GM21515 (cell line): ENCODE results near the gene NCMAP.

Experiments used
- ATAC-seq: cut with Tn5 transposase; IDR thresholded peaks from one replicate; pipeline ENCODE4 v1.9.1; 2021; ENCODE audit not compliant: unreplicated experiment

Gene NCMAP

DNA sequence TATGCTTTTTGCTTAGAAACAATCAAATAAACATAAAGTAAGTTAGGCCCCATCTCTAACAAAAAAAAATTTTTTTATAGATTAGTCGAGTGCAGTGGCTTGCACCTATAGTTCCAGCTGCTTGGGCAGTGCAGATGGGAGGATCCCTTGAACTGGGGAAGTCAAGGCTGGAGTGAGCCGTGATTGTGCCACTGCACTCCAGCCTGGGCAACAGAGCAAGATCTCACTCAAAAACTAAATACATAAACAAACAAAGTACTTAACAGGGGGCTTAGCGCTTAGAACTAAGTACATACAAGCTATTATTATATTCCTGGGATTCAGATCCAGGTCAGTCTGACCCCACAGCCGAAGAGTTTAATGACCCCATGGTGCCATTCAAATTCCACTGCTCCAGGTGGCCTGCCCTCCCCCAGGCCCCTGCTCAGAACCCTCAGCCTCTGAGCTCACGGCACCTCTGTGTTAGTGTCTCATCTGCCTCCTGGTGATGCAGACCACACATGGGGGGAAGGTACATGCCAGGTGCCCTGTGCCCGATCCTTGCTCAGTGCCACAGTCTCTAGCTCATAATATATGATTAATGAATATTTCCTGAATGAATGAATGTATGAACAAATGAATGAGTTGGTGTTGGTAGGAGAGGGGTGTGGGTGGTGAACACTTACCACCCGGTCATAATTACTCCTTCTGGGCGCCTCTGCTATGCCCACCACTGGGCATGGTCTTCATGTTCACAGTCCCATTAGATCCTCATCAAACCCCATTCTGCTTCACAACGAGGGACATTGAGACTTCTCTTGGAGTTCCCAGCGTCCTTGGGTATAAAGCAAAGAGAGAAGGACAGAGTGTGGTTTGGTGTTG, 14.6 kb downstream of the NCMAP start:
- no peak for ATAC-seq

DNA sequence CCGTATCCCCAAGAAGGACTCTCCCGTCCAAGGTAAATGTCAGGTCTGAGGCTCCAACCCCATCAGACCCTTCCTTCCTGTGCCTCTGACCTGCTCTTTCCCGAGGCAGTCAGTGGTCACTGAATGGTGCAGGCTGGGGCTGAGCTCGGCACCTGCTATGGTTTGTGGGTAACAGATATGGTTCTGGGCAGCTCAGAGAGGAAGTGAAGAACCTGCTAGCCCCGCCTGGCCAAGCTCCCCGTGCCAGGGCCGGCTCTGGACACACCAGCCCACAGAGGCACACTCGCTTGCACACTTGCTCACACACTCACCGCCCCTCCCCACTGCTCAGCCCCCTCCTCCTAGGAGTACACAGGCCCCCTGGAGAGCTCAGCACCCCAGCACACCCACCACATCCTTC, 16.4 kb downstream of the NCMAP start:
- ATAC-seq = no peak

DNA sequence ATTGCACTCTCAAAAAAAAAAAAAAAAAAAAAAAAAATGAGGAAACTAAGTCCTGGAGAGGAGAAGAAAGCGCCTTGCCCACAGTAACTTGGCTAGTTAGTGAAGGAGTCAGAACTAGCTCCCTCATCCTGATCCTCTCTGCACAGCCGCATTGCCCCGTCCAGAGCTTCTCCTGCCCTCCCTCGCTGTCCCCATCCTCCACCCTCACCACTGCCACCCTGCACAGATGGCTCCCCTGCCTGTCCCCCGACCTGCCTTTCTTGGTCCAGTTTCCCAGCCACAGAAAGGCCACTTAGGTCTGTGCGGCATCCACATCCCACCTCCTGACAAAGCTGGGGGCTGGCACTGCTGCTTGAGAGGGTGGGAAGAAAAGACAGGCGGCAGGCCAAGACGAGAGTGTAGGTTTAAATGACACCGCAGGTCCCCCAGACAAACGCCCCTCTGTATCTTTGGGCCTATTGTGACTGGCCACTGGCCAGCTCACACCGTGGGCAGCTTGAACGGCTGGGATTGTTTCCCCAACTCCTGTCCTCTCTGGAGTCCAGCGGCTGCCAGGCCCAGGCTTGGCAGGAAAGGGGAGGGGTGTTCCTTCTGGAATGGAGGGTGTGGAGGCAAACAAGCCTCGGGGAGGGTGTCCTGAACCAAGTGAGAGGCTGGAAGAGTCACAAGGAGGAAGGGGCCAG, 20.2 kb downstream of the NCMAP start:
- no peak for ATAC-seq

DNA sequence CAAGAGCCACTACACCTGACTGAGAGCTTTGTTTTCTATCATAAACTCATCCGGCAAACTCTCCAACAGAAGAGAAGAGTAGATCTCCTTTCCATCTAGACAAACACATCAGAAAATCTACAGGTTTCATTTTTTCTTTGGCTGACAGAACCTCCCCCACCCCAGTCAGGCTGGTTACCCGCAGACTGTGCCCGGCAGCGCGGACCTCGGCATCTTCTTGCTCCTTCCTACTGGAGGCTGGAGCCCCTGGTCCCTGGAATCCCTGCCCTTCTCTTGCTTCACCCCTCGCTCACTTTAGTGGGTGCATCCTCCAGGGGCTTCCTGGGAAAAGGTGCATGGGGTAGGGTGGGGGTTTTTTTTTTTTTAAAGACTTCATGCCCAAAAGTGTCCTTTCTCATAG, 23.0 kb downstream of the NCMAP start:
- no peak for ATAC-seq

DNA sequence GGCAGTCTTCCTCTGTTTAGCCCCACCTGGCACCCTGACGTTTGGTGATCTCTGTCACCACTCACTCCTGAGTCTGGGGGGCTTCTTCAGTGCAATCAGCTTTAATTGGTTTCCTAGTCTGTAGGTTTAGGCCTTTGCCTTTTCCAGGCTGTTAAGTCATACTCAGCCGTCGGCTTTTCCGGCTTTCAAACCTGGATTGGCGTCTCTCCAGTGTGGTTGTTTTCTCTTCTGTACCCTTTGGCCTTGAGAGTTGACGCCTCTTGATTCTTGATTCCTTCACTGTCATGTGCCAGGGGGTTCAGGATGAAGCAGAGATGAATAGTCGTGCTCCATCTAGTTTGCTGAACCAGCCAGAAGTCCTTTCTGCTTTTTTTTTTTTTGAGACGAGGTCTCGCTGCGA, 24.9 kb downstream of the NCMAP start:
- ATAC-seq = no peak

DNA sequence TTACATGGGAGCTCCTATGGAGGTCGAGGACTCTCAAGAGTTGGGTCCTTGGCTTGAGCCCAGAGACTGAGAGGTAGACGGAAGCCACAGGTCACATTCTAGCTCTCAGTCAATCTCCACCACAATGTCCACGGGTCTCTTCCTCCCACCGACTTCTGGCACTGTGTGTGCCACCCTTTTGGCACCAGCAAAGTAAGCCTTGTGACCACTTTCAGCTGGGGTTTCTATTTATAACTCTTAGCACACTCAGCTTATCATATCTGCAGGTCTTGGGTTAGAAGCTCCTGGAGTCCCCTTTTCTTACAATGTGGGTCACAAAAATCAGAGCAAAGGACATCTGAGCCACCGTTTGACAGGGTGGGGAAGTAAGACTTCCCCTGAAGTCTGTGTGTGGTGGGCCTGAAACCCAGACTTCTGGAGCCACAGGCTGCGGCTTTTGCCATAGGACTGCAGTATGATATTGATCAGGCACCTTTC, 28.3 kb downstream of the NCMAP start:
- ATAC-seq = no peak

DNA sequence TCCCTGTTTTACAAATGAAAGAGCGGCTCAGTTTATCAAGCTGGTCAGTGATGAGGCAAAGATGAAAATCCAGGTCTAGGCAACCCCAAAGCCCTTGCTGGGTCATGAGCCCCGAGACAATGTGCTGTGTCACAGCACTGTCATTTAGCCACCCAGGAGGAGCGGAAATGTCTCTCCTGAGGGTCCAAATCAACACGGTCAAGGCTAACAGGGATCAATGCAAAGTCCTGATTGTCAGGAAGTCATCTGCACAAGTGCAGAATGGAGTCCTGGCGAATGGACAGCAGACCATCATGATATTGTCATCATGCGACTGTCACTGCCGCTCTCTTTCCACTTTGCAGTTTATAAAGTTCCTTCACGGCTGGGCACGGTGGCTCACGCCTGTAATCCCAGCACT, 30.2 kb downstream of the NCMAP start:
- ATAC-seq = no peak

DNA sequence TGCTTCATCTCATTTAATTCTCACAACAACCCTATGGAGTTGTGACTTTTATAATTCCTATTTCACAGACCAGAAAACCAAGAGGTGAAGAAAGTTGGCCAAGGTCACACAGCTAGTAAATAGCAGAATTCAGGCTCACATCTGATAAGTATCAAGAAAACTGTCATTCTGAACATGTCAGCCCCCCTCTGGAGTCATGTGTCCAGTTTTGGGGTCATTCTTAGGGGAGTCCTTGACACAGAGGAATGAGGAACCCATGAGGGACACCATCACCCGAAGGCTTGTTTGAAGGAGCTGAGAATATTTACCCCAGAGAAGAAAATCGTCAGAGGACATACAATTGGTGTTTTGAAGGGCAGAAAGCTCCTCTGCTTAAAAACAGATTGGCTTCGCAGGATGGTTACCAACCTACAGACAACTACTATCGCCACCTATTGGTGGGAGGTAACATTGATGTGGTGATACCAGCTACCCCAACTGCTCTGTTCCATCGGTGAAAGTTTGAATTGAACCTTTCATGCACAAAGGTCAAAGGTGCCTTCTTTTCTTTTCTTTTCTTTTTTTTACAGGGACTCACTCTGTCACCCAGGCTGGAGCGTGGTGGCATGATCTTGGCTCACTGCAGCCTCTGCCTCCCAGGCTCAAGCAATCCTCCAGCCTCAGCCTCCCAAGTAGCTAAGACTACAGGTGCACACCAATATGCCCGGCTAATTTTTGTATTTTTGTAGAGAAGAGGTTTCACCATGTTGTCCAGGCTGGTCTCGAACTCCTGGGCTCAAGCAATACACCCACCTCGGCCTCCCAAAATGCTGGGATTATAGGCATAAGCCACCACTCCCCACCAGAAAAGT, 31.3 kb downstream of the NCMAP start:
- no peak for ATAC-seq

DNA sequence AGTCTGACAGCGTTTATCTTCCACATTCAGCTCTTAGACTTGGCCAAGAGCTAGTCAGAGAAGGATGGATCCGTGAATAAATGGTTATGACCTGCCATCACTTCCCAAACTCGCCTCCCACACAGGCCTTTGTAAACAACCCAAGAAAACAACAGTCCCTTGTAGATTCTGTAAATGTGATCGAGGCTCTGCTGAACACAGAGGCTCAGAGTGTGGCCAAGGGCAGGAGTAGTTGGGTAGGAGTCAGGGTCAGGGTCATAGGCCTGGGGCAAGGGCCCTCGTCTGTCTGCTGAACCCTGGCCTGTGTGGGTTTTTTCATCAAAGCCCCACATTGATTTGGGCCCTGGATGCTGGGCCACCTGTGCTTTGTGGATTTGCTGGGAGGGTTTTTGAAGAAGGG, 32.7 kb downstream of the NCMAP start:
- no peak for ATAC-seq

DNA sequence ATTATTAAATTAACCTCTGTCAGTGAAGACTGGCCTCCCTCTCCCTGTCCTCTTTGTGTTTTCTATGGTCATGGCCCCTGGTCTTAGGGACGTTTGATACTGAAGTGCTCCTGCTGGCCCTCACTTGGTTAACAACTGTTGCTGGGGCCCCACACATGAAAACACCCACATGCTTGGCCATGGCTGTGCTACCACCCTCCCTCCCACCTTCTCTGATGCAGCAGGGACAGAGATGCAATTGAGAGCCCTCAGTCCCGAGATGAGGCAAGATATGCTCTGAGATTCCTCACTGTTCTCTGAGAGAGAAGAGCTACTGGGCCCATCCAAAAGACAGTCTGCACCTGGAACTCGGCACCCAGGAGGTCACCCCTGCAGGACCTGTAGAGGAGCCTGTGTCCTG, 33.3 kb downstream of the NCMAP start:
- ATAC-seq = no peak

DNA sequence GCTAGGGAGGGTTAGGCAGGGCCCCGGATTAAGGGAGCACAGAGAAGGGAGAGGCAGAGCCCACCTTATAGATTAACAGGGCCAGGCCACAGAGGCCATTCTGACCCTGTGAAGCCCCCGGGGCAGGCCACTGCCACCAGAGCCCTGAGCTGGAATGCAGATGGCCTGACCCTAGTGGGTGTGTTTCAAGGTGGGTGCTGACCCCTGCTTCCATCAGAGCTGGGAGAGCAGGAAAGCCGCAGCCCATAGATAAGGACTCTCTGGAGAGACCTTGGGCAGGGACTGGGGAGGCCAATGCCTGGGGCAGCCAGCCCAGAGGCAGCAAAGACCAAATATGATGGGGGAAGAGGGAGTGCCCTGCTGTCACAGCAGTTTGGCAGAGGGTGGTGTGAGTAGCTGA, 35.9 kb downstream of the NCMAP start:
- ATAC-seq = no peak

DNA sequence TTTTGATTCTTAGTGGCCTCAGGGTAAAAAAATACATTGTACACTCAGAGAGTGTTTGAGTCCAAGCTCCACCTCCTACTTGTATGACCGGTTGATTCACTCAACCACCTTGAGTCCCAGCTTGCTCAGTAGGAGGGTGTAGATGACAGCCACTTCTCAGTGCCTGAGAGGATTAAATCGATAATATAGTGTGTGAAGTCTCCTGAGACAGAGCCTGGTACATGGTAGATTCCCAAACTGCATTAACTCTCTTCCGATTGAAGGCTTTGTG, 38.4 kb downstream of the NCMAP start:
- no peak for ATAC-seq

DNA sequence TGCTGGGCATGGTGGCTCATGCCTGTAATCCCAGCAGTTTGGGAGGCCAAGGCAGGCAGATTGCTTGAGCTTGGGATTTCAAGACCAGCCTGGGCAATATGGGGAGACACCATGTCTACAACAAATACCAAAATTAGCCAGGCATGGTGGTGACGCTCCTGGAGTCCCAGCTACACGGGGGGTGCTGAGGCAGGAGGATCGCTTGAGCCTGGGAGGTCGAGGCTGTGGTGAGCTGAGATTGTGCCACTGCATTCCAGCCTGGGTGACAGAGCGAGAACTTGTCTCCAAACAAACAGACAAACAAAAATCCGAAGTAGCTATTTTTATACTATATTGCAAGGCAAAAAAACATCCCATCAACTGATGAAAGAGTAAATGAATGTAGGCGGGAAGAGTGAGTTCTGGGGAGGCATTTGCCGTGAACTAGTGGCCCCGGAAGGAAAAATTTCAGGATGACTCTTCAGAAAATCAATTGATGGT, 40.6 kb downstream of the NCMAP start:
- ATAC-seq = no peak

DNA sequence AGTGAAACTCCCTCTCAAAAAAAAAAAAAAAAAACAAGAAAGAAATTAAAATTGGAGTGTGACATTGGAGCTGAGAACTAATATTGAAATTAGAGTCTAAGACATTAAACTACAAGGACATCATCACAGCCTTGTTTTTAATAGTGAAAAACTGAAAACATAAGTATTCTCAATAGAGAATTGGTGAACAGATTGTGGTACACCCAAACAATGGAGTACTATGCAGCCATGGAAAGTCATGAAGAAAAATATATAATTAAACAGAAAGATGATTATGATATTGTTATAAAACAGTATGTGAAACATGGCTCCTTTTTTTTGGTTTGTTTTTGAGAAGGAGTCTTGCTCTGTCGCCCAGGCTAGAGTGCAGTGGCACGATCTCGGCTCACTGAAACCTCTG, 43.4 kb downstream of the NCMAP start:
- no peak for ATAC-seq

DNA sequence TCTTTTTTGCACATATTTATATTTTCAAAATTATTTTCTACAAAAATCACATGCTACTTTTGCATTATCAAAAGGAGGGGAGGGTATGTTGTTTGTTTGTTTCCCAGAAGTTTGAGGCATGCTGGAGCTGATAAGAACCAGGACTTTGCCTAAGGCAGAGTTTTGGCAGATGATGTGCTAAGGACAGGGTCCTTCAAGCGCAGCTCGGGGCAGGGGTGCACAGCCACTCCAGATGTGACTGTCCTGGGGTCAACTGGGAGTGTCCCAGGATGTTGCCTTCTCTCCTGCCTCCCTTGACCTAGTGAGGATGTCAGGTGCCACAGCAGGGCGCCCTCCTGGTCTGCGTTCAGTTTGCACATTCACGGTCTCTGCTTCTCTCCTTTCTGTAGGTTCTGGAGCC, 44.7 kb downstream of the NCMAP start:
- ATAC-seq = no peak

DNA sequence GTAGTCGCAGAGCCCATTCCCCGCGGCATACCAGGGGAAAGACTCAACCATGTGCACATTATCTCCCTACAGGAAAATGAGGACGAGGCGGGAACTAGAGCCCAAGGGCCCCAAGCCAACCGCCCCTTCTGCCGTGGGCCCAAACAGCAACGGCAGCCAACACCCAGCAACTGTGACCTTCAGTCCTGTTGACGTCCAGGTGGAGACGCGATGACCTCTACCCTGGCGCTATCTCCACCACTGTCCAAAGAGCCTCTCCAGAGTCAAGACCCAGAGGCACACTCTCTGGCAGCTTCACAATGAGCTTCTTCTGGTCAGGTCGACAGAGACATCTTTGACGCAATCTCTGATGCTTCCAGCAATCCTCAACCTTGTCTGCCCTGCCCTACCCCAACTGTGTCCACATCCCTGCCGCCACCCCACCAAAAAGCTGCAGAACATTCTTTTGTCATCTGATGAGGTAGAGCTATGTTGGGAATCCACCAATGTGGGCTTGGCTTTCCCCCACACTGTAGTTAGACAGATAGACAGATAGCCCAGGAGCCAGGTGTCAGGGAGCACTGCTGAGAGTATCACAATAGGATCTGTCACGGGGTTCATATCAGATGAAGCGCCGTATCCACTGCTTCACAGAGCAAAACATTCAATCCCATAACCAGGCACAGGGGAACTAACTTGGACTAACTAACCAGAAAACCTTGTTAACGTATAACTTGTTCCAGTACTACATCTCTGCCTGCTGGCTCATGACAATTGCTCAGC, 49.8 kb downstream of the NCMAP start:
- no peak for ATAC-seq

DNA sequence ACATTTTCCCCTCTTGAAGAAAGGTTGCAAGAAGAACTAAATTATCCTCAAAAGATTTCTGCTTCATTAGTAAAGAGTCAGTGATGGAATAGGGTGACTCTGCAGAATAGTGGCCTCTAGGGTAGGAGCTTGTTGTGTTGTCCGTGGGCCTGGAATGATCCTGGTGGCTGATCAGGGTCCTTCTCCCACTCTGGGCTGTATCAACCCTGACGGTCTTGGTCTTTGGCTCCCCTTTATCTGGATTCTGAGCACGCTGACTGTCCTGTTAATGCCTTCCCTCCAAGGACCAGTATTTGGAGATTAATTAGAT, 50.4 kb downstream of the NCMAP start:
- no peak for ATAC-seq

DNA sequence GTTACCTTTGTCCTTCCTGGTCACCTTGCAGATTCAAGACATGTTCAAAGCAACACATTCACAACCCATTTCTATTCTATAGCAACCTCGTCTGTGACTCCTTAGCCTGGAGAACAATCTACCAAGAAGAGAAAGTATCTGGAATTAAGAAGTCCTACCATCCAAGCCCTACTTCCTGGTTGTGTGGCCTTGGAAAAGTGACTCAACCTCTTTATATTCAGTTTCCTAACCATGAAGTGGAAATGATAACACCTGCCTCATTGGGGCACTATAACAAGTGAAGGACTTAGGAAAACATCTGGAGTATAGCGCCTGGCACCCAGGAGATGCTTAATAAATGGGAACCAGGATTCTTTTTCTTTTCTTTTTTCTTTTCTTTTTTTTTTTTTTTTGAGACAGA, 50.7 kb downstream of the NCMAP start:
- ATAC-seq = no peak

DNA sequence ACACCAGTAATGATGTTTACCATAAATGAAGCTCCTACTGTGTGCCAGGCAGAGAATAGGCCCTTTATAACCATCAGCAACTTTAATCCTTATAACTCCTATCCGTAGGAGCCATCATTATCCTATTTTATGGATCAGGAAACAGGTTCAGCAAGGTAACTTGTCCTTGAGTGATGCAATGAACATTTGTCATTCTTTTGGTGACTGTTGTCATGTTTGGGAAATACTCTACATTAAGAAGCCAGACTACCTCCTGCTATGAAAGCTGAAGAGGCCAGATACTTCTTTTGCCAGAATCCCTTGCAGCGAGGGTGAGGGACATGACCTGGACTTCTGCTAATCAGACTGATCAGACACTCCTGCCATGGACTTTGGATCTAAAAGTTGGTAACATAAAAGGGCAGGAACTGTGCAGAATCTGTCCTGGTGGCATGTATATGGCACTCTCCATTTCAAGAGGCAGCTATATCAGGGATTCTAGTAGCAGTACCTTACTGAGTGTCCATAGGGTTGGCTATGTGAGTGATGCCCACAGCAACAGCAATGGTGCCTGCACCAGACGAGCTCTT, 54.1 kb downstream of the NCMAP start:
- no peak for ATAC-seq

DNA sequence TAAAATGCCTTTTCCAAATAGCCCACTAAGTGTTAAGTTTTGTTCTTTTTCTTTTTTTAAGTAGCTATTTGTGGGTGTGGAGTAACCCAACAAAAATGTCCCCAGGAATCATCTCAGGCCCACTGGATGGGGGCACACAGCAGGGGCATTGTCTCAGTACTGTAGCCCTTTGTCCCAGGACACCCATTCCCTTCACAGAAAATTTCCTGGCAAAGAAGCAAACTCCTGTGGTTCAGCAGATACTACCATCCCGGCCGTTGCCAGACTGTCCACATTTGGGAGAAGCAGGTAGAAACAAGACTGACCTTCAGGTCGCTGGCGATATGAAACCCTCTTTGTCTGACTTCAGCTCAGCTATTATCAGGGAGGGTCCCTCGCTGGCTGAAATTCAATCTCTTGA, 63.5 kb downstream of the NCMAP start:
- ATAC-seq = no peak

DNA sequence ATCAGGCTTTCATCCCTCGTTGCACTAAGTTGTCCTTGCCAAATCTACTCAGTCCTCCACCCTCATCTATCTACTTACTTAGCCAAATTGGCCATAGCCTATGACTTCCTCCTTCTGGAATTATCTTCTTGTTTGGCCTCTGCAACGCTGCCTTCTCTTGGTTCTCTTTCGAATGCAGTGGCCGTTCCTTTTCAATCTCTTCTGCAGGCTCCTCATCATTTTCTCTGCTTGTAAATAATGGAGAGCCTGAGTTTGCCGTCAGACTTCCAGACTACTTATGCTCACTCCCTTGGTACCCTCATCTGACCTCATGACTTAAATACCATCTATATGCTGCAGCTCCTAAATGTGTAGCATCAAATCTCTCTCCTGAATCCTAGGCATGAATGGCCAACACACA, 64.8 kb downstream of the NCMAP start:
- ATAC-seq = no peak
